K562 (cell line): ENCODE results near the gene DAPK2. TPM values are rescaled to one million over a fixed set of nuclear protein-coding genes. Genes with fewer than 3 reads are reported as not detected.
A peak's percentile ranks its signal among the peaks of the same experiment; 100 is the strongest.

Experiments
- NR2F6 ChIP-seq: fragments of 450-650 bp; formaldehyde crosslinking; IDR thresholded peaks from 2 replicates; pipeline ENCODE4 v1.4.0; 2020; ENCODE audit warnings: mild to moderate bottlenecking
- POLR2AphosphoS2 ChIP-seq: IDR thresholded peaks from 2 replicates; pipeline ENCODE4 v1.6.1; 2012; ENCODE audit warnings: low read length, improper control_type of control experiment
- SMARCC2 ChIP-seq: fragments of 450-650 bp; IDR thresholded peaks from 2 replicates; pipeline ENCODE4 v1.6.1; 2017; ENCODE audit warnings: antibody characterized with exemption, moderate library complexity, mild to moderate bottlenecking, low read depth
- ZNF282 ChIP-seq: sonication (generic); formaldehyde crosslinking; IDR thresholded peaks from 2 replicates; pipeline ENCODE4 v1.8.1; 2023; ENCODE audit warnings: missing genetic modification reagents
- polyA plus RNA-seq, 8 experiments: library from polyadenylated mRNA; depleted of rRNA in 4 of 8; stranded (reverse) in 5 of 8; unstranded in 3 of 8; fragments of >200 nt; fragmentation: Nextera tagmentation in 2 of 8; fragmentation: Illumina TruSeq in 1 of 8; extraction: Ambion mirVana in 2 of 8; extraction: Trizol in 1 of 8; gene quantifications; 2 replicates each; pipeline versions ENCODE4 v1.2.1 to v1.2.3, GENCODE V29; 2011 to 2014; ENCODE audit warnings: inconsistent platforms in 1 of 8, missing spikeins in 1 of 8
- total RNA-seq, 7 experiments: library from RNA; depleted of rRNA in 6 of 7; stranded (reverse); fragments of >200 nt in 6 of 7; fragmentation: Illumina TruSeq in 2 of 7; extraction: Trizol in 2 of 7; gene quantifications; 2 replicates each; pipeline versions ENCODE4 v1.2.1 to v1.2.3, GENCODE V29; 2011 to 2021; ENCODE audit warnings: low replicate concordance in 1 of 7
- TF ChIP-seq, protein P1 (sequence below): fragments of 200-800 bp; sonication (Bioruptor generic); IDR thresholded peaks from 2 replicates; pipeline ENCODE4 v1.6.1; 2016; ENCODE audit warnings: missing genetic modification characterization, missing compliant biosample characterization
- TF ChIP-seq, protein P2 (sequence below): sonication (generic); formaldehyde crosslinking; IDR thresholded peaks from 2 replicates; pipeline ENCODE4 v1.8.0; 2023; ENCODE audit warnings: mild to moderate bottlenecking, missing genetic modification reagents
- TF ChIP-seq, protein P3 (sequence below): fragments of 250-450 bp; sonication (Bioruptor Pico); IDR thresholded peaks from 2 replicates; pipeline ENCODE4 v1.8.0; 2022; ENCODE audit warnings: inconsistent platforms, mild to moderate bottlenecking, moderate library complexity, borderline replicate concordance
- TF ChIP-seq, protein P4 (sequence below): fragments of 250-450 bp; sonication (Bioruptor Pico); IDR thresholded peaks from 2 replicates; pipeline ENCODE4 v1.5.0; 2021; ENCODE audit warnings: mild to moderate bottlenecking, borderline replicate concordance
- TF ChIP-seq, protein P5 (sequence below): fragments of 450-650 bp; IDR thresholded peaks from 2 replicates; pipeline ENCODE4 v1.6.1; 2017; ENCODE audit warnings: antibody characterized with exemption, mild to moderate bottlenecking

DAPK2 gene
- total and polyA plus RNA-seq, 9 of the 15 experiments (the other 6 are each of a cell fraction or from before 2014, with no cell fraction given), result 0.14 to 5.2 (median 2.2) TPM

DNA sequence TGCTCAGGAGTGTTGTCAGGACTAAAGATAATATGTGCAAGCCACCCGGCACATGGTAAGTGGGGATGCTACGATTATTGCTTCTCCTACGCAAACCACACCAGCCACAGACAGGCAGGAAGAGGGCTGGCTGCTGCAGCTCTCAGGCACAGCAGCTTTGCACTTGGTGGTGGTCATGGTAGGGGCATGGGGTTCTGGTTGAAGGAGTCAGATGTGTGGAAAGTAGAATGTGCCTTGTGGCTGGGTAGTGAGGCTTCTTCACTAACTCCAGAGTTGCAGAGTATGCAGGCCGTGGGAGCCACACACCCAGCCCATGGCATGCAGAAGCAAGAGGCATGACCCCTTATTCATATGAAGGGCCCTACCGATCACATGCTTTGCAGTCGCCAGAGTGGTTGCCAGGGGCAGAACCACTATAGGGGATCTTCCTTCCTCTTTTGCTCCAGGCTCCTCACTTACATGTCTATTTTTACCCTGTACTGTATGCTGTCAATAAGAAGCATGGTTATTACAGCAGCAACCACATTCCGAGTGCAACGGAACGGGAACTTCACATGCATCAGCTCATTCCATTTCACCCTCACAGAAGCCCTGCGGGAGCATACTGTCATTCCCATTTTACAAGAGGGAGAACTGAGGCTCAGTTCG, 153.4 kb downstream of the DAPK2 start (continued):
- TF ChIP-seq, protein P1, sequence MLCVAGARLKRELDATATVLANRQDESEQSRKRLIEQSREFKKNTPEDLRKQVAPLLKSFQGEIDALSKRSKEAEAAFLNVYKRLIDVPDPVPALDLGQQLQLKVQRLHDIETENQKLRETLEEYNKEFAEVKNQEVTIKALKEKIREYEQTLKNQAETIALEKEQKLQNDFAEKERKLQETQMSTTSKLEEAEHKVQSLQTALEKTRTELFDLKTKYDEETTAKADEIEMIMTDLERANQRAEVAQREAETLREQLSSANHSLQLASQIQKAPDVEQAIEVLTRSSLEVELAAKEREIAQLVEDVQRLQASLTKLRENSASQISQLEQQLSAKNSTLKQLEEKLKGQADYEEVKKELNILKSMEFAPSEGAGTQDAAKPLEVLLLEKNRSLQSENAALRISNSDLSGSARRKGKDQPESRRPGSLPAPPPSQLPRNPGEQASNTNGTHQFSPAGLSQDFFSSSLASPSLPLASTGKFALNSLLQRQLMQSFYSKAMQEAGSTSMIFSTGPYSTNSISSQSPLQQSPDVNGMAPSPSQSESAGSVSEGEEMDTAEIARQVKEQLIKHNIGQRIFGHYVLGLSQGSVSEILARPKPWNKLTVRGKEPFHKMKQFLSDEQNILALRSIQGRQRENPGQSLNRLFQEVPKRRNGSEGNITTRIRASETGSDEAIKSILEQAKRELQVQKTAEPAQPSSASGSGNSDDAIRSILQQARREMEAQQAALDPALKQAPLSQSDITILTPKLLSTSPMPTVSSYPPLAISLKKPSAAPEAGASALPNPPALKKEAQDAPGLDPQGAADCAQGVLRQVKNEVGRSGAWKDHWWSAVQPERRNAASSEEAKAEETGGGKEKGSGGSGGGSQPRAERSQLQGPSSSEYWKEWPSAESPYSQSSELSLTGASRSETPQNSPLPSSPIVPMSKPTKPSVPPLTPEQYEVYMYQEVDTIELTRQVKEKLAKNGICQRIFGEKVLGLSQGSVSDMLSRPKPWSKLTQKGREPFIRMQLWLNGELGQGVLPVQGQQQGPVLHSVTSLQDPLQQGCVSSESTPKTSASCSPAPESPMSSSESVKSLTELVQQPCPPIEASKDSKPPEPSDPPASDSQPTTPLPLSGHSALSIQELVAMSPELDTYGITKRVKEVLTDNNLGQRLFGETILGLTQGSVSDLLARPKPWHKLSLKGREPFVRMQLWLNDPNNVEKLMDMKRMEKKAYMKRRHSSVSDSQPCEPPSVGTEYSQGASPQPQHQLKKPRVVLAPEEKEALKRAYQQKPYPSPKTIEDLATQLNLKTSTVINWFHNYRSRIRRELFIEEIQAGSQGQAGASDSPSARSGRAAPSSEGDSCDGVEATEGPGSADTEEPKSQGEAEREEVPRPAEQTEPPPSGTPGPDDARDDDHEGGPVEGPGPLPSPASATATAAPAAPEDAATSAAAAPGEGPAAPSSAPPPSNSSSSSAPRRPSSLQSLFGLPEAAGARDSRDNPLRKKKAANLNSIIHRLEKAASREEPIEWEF, result no peak
- TF ChIP-seq, protein P2, sequence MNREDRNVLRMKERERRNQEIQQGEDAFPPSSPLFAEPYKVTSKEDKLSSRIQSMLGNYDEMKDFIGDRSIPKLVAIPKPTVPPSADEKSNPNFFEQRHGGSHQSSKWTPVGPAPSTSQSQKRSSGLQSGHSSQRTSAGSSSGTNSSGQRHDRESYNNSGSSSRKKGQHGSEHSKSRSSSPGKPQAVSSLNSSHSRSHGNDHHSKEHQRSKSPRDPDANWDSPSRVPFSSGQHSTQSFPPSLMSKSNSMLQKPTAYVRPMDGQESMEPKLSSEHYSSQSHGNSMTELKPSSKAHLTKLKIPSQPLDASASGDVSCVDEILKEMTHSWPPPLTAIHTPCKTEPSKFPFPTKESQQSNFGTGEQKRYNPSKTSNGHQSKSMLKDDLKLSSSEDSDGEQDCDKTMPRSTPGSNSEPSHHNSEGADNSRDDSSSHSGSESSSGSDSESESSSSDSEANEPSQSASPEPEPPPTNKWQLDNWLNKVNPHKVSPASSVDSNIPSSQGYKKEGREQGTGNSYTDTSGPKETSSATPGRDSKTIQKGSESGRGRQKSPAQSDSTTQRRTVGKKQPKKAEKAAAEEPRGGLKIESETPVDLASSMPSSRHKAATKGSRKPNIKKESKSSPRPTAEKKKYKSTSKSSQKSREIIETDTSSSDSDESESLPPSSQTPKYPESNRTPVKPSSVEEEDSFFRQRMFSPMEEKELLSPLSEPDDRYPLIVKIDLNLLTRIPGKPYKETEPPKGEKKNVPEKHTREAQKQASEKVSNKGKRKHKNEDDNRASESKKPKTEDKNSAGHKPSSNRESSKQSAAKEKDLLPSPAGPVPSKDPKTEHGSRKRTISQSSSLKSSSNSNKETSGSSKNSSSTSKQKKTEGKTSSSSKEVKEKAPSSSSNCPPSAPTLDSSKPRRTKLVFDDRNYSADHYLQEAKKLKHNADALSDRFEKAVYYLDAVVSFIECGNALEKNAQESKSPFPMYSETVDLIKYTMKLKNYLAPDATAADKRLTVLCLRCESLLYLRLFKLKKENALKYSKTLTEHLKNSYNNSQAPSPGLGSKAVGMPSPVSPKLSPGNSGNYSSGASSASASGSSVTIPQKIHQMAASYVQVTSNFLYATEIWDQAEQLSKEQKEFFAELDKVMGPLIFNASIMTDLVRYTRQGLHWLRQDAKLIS (CRISPR knock-in tag), result no peak
- no peak for TF ChIP-seq POLR2AphosphoS2
- TF ChIP-seq, protein P3, sequence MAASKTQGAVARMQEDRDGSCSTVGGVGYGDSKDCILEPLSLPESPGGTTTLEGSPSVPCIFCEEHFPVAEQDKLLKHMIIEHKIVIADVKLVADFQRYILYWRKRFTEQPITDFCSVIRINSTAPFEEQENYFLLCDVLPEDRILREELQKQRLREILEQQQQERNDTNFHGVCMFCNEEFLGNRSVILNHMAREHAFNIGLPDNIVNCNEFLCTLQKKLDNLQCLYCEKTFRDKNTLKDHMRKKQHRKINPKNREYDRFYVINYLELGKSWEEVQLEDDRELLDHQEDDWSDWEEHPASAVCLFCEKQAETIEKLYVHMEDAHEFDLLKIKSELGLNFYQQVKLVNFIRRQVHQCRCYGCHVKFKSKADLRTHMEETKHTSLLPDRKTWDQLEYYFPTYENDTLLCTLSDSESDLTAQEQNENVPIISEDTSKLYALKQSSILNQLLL (CRISPR knock-in tag), result no peak
- no peak for TF ChIP-seq NR2F6
- TF ChIP-seq, protein P4, sequence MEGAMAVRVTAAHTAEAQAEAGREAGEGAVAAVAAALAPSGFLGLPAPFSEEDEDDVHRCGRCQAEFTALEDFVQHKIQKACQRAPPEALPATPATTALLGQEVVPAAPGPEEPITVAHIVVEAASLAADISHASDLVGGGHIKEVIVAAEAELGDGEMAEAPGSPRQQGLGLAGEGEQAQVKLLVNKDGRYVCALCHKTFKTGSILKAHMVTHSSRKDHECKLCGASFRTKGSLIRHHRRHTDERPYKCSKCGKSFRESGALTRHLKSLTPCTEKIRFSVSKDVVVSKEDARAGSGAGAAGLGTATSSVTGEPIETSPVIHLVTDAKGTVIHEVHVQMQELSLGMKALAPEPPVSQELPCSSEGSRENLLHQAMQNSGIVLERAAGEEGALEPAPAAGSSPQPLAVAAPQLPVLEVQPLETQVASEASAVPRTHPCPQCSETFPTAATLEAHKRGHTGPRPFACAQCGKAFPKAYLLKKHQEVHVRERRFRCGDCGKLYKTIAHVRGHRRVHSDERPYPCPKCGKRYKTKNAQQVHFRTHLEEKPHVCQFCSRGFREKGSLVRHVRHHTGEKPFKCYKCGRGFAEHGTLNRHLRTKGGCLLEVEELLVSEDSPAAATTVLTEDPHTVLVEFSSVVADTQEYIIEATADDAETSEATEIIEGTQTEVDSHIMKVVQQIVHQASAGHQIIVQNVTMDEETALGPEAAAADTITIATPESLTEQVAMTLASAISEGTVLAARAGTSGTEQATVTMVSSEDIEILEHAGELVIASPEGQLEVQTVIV (CRISPR knock-in tag), result no peak
- TF ChIP-seq, protein P5, sequence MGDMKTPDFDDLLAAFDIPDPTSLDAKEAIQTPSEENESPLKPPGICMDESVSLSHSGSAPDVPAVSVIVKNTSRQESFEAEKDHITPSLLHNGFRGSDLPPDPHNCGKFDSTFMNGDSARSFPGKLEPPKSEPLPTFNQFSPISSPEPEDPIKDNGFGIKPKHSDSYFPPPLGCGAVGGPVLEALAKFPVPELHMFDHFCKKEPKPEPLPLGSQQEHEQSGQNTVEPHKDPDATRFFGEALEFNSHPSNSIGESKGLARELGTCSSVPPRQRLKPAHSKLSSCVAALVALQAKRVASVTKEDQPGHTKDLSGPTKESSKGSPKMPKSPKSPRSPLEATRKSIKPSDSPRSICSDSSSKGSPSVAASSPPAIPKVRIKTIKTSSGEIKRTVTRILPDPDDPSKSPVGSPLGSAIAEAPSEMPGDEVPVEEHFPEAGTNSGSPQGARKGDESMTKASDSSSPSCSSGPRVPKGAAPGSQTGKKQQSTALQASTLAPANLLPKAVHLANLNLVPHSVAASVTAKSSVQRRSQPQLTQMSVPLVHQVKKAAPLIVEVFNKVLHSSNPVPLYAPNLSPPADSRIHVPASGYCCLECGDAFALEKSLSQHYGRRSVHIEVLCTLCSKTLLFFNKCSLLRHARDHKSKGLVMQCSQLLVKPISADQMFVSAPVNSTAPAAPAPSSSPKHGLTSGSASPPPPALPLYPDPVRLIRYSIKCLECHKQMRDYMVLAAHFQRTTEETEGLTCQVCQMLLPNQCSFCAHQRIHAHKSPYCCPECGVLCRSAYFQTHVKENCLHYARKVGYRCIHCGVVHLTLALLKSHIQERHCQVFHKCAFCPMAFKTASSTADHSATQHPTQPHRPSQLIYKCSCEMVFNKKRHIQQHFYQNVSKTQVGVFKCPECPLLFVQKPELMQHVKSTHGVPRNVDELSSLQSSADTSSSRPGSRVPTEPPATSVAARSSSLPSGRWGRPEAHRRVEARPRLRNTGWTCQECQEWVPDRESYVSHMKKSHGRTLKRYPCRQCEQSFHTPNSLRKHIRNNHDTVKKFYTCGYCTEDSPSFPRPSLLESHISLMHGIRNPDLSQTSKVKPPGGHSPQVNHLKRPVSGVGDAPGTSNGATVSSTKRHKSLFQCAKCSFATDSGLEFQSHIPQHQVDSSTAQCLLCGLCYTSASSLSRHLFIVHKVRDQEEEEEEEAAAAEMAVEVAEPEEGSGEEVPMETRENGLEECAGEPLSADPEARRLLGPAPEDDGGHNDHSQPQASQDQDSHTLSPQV, result peak; percentile 74
- no peak for TF ChIP-seq ZNF282 (CRISPR knock-in tag)
- TF ChIP-seq SMARCC2, result no peak
